Measurements from ENCODE around the gene SPECC1. TPM values are rescaled to one million over a fixed set of nuclear protein-coding genes. Genes with fewer than 3 reads are reported as not detected.

SPECC1 gene
- polyA plus RNA-seq, 1 of the 3 experiments (the other 2 are of a cell fraction): 11.2 TPM

GRCh38 chr17:20174588-20175265 is 165.6 kb downstream of the SPECC1 start:
- Histone ChIP-seq H3K79me2 (ENCODE audit: insufficient read depth) (peaks cover 35% of the 10 kb centered on the region; the same call in 1 of the 2 replicates), H3K9ac (peak overlapping the region; percentile 16; the same call in 1 of the 2 replicates)
- TF ChIP-seq, protein P1, sequence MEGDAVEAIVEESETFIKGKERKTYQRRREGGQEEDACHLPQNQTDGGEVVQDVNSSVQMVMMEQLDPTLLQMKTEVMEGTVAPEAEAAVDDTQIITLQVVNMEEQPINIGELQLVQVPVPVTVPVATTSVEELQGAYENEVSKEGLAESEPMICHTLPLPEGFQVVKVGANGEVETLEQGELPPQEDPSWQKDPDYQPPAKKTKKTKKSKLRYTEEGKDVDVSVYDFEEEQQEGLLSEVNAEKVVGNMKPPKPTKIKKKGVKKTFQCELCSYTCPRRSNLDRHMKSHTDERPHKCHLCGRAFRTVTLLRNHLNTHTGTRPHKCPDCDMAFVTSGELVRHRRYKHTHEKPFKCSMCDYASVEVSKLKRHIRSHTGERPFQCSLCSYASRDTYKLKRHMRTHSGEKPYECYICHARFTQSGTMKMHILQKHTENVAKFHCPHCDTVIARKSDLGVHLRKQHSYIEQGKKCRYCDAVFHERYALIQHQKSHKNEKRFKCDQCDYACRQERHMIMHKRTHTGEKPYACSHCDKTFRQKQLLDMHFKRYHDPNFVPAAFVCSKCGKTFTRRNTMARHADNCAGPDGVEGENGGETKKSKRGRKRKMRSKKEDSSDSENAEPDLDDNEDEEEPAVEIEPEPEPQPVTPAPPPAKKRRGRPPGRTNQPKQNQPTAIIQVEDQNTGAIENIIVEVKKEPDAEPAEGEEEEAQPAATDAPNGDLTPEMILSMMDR (IDR thresholded peaks at IDR 0.05): no peak
- TF ChIP-seq TEAD4 (IDR thresholded peaks at IDR 0.05; ENCODE audit: borderline replicate concordance, insufficient read depth) (no peak), YY1 (IDR thresholded peaks at IDR 0.05; ENCODE audit: low read depth) (no peak), RCOR1 (IDR thresholded peaks at IDR 0.05; ENCODE audit: low read length) (no peak), CHD2 (IDR thresholded peaks at IDR 0.05; ENCODE audit: low read length, partially characterized antibody) (no peak), MEF2A (IDR thresholded peaks at IDR 0.05; ENCODE audit: borderline replicate concordance, low read depth) (no peak), RAD21 (IDR thresholded peaks at IDR 0.05; ENCODE audit: low read length) (no peak), ELF1 (IDR thresholded peaks at IDR 0.05) (no peak), FOXJ3 (CRISPR knock-in tag; IDR thresholded peaks at IDR 0.05) (no peak), MXI1 (IDR thresholded peaks at IDR 0.05; ENCODE audit: low read depth, low read length) (no peak), PBX3 (IDR thresholded peaks at IDR 0.05) (no peak), RXRA (IDR thresholded peaks at IDR 0.05; ENCODE audit: borderline replicate concordance, low read depth) (no peak; the same call in 1 of the 2 replicates), JUND (IDR thresholded peaks at IDR 0.05) (0 out of 2 replicates have a peak, but pooled peaks have one; percentile 40), NFIC (IDR thresholded peaks at IDR 0.05; ENCODE audit: borderline replicate concordance) (no peak), SIN3A (IDR thresholded peaks at IDR 0.05; ENCODE audit: borderline replicate concordance, low read depth, low read length) (no peak), EP300 (IDR thresholded peaks at IDR 0.05; ENCODE audit: borderline replicate concordance in 1 of 2, low read depth in 1 of 2, low read length in 1 of 2) (peak in 1 of 2 experiments; percentile 24; a peak in 1 of 4 replicates), RFX5 (IDR thresholded peaks at IDR 0.05; ENCODE audit: low read length) (no peak), FOSL2 (IDR thresholded peaks at IDR 0.05; ENCODE audit: borderline replicate concordance, low read depth) (peak; percentile 70), GATA2 (CRISPR knock-in tag; IDR thresholded peaks at IDR 0.05) (no peak), NRF1 (IDR thresholded peaks at IDR 0.05; ENCODE audit: low read depth, low read length) (no peak), POLR2AphosphoS5 (IDR thresholded peaks at IDR 0.05; ENCODE audit: low read depth, low read length) (no peak), TCF12 (IDR thresholded peaks at IDR 0.05) (peak; percentile 45), USF2 (IDR thresholded peaks at IDR 0.05; ENCODE audit: borderline replicate concordance, low read depth, low read length) (no peak)
- TF ChIP-seq, protein P2, sequence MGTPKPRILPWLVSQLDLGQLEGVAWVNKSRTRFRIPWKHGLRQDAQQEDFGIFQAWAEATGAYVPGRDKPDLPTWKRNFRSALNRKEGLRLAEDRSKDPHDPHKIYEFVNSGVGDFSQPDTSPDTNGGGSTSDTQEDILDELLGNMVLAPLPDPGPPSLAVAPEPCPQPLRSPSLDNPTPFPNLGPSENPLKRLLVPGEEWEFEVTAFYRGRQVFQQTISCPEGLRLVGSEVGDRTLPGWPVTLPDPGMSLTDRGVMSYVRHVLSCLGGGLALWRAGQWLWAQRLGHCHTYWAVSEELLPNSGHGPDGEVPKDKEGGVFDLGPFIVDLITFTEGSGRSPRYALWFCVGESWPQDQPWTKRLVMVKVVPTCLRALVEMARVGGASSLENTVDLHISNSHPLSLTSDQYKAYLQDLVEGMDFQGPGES (IDR thresholded peaks at IDR 0.05; ENCODE audit: low read depth, low read length): no peak
- TF ChIP-seq, protein P3, sequence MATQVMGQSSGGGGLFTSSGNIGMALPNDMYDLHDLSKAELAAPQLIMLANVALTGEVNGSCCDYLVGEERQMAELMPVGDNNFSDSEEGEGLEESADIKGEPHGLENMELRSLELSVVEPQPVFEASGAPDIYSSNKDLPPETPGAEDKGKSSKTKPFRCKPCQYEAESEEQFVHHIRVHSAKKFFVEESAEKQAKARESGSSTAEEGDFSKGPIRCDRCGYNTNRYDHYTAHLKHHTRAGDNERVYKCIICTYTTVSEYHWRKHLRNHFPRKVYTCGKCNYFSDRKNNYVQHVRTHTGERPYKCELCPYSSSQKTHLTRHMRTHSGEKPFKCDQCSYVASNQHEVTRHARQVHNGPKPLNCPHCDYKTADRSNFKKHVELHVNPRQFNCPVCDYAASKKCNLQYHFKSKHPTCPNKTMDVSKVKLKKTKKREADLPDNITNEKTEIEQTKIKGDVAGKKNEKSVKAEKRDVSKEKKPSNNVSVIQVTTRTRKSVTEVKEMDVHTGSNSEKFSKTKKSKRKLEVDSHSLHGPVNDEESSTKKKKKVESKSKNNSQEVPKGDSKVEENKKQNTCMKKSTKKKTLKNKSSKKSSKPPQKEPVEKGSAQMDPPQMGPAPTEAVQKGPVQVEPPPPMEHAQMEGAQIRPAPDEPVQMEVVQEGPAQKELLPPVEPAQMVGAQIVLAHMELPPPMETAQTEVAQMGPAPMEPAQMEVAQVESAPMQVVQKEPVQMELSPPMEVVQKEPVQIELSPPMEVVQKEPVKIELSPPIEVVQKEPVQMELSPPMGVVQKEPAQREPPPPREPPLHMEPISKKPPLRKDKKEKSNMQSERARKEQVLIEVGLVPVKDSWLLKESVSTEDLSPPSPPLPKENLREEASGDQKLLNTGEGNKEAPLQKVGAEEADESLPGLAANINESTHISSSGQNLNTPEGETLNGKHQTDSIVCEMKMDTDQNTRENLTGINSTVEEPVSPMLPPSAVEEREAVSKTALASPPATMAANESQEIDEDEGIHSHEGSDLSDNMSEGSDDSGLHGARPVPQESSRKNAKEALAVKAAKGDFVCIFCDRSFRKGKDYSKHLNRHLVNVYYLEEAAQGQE (IDR thresholded peaks at IDR 0.05; ENCODE audit: low read depth, low read length): no peak

More at GRCh38 chr17:20174588-20175265, 165.6 kb downstream of the SPECC1 start:
- ChIA-PET POLR2A (no interaction called here), CTCF (no interaction called here)
- H3K4me2 ChIP-seq: no peak overlapping the region
- no peaks in the 10 kb centered on the region for H3K9me3 ChIP-seq
- no peak overlapping the region for H2AFZ ChIP-seq (ENCODE audit: low read depth)
- 51% methylated on average over 8 of the region's 12 CpGs for WGBS (ENCODE audit: low lambda C conversion rate)
- DNase-seq: no peak
- H3K9me2 ChIP-seq: no peaks in the 10 kb centered on the region
- H3K27ac ChIP-seq (ENCODE audit: low read depth in 2 of 2, low read length in 1 of 2): peak overlapping the region; percentile 52 to 53; a peak in 3 of 4 replicates
- no peaks in the 10 kb centered on the region for H3K27me3 ChIP-seq (ENCODE audit: insufficient read depth)
- no peak overlapping the region for H3K4me3 ChIP-seq (ENCODE audit: low read depth in 2 of 2, low read length in 1 of 2)
- H3K36me3 ChIP-seq (replicated peaks in 1 of 2; ENCODE audit: control insufficient read depth in 1 of 2, insufficient read depth in 2 of 2, low read length in 1 of 2): no peaks in the 10 kb centered on the region
- peaks cover 0 to 26% of the 10 kb centered on the region in 2 experiments; a peak in 2 of 4 replicates for H3K4me1 ChIP-seq (ENCODE audit: control insufficient read depth in 1 of 2, insufficient read depth in 2 of 2, low read depth in 1 of 2, low read length in 1 of 2)
- no peaks in the 10 kb centered on the region for H4K20me1 ChIP-seq (ENCODE audit: insufficient read depth)
- no peaks in the 10 kb centered on the region for H3F3A ChIP-seq (replicated peaks; ENCODE audit: insufficient read depth)
